ENCODE measurements around the gene AGXT2.

GRCh38 chr5:35026941-35027340 is 20.8 kb downstream of the AGXT2 start:
- TF ChIP-seq CTCF (IDR thresholded peaks at IDR 0.05) (no peak), POLR2A (IDR thresholded peaks at IDR 0.05) (no peak), POLR2AphosphoS5 (IDR thresholded peaks at IDR 0.05) (no peak), EP300 (IDR thresholded peaks at IDR 0.05) (no peak)
